Umbilical cord (tissue), 2 donors: ENCODE results near the gene TUBGCP2. TPM values are rescaled to one million over a fixed set of nuclear protein-coding genes. Genes with fewer than 3 reads are reported as not detected.
"Not testable (repeated sequence)": the region's sequence is repeated elsewhere in the genome, so short reads cannot be mapped to it uniquely, and the experiment has no call there.

Source experiments
- DNase-seq: peaks from one replicate; pipeline ENCODE4 v3.0.0-alpha.2; 2015; ENCODE audit warnings: low spot score
- total RNA-seq: library from RNA; depleted of rRNA; stranded (reverse); fragments of >200 nt; gene quantifications from one replicate; pipeline ENCODE4 v1.2.3, GENCODE V29; 2014; ENCODE audit warnings: low replicate concordance; ENCODE audit not compliant: insufficient read depth

Gene TUBGCP2
- total RNA-seq, 1 donor from 2014 or later, result 34.2 TPM

- no peak for DNase-seq
Observed at GRCh38 chr10:133247681-133248333, 60.9 kb downstream of the TUBGCP2 start.

- DNase-seq, result no peak
Observed at GRCh38 chr10:133246236-133246626, 62.4 kb downstream of the TUBGCP2 start.

GRCh38 chr10:133245439-133246235, 63.0 kb downstream of the TUBGCP2 start:
- peak; percentile 89 for DNase-seq

GRCh38 chr10:133243593-133243992, 65.1 kb downstream of the TUBGCP2 start:
- DNase-seq, result no peak

- DNase-seq, result no peak
Observed at GRCh38 chr10:133242611-133243356, 65.9 kb downstream of the TUBGCP2 start.

- DNase-seq, result no peak
Observed at GRCh38 chr10:133241501-133242205, 67.0 kb downstream of the TUBGCP2 start.

GRCh38 chr10:133239990-133240389, 68.7 kb downstream of the TUBGCP2 start:
- DNase-seq, result no peak

- no peak for DNase-seq
Observed at GRCh38 chr10:133238466-133238804, 70.2 kb downstream of the TUBGCP2 start.

GRCh38 chr10:133237588-133238465, 70.8 kb downstream of the TUBGCP2 start, which contains the start of gene VENTX:
TSS of gene VENTX (plus strand) at chr10:133237855. CDS start at chr10:133237915, 60 bp downstream.
- DNase-seq, result no peak

GRCh38 chr10:133237241-133237587, 71.5 kb downstream of the TUBGCP2 start:
- no peak for DNase-seq

- no peak for DNase-seq
Observed at GRCh38 chr10:133236401-133237240, 72.1 kb downstream of the TUBGCP2 start.

- DNase-seq, result no peak
Observed at GRCh38 chr10:133235932-133236331, 72.7 kb downstream of the TUBGCP2 start.

- DNase-seq, result no peak
Observed at GRCh38 chr10:133235265-133235855, 73.3 kb downstream of the TUBGCP2 start.

- DNase-seq, result not testable (repeated sequence)
Observed at GRCh38 chr10:133234796-133235195, 73.9 kb downstream of the TUBGCP2 start.

GRCh38 chr10:133231946-133232574, 76.6 kb downstream of the TUBGCP2 start:
- DNase-seq, result no peak

GRCh38 chr10:133231244-133231945, 77.3 kb downstream of the TUBGCP2 start:
- no peak for DNase-seq

GRCh38 chr10:133230387-133231195, 78.1 kb downstream of the TUBGCP2 start:
- no peak for DNase-seq

GRCh38 chr10:133230044-133230361, 78.7 kb downstream of the TUBGCP2 start, which contains the start of gene UTF1:
TSS of gene UTF1 (plus strand) at chr10:133230217. CDS start at chr10:133230289, 72 bp downstream.
- DNase-seq, result no peak
